ENCODE data around the gene DNAJC16.
A peak's percentile ranks its signal among the peaks of the same experiment; 100 is the strongest.
"Not testable (repeated sequence)": the region's sequence is repeated elsewhere in the genome, so short reads cannot be mapped to it uniquely, and the experiment has no call there.

DNAJC16 gene

DNA sequence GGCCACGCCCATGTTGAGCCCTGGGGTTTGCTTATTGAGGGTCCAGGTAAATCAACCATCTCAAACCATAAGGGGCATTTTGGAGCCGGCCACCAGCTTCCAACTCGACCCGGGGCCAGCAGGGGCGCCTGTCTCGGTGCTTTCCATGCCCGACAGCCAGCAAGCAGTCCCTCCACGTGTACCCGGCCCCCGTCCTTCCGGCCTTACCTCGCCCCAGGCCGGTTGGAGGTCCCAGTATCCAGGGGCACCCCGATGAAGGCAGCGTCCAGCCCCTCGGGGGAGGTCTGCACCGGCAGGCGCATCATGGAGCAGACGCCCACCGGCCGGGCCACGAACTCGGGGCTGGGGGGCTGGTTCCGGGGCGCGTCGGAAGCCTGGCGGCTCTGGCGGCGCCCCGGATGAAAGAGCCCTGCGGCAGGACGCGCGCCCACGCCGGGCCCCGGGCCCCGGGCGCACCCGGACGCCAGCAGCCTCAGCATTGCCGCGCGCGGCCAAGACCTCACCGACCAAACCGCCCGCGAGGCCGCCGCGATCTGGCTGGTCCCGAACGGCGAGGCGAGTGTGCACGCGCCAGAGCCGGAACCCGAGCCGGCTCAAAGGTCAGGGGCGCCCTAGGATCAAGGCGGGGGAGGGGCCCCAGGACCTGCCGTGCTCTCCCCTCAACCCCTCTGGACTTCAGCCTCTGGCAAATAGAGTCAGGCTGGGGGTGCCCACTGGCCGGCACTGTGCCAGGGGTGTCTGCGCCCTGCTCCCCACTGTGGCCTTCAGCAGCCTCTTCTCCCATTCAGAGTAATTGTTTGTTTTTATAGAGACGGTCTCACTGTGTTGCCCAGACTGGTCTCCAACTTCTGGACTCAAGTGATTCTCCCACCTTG lies 58.1 kb downstream of the DNAJC16 start, which contains the start of gene AGMAT:
Gene AGMAT (minus strand): TSS at position 563 of the 875 bp plus-strand sequence. CDS start 84 bp downstream, at position 479.
- DNase-seq, result peak in 1 of 2 donors; percentile 20

DNA sequence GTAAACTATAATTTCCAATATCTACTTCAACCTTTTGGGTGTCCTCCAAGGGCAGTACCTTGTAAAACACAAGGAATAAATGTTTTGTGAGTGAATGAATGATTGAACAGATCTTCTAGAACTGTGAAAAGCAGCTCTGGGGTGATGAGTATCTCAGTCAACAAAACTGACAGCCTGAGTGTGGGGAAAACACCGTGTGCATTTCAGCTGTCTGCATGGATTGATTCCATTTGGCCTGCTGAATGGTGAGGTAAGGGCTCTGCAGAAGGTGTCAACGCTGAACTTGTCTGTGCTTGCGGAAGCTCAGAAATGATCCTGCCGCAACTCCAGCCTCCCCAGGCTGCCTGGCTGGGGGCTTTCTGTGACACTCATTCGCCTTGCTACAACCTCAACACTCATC lies 65.6 kb downstream of the DNAJC16 start:
- no peak for DNase-seq

DNA sequence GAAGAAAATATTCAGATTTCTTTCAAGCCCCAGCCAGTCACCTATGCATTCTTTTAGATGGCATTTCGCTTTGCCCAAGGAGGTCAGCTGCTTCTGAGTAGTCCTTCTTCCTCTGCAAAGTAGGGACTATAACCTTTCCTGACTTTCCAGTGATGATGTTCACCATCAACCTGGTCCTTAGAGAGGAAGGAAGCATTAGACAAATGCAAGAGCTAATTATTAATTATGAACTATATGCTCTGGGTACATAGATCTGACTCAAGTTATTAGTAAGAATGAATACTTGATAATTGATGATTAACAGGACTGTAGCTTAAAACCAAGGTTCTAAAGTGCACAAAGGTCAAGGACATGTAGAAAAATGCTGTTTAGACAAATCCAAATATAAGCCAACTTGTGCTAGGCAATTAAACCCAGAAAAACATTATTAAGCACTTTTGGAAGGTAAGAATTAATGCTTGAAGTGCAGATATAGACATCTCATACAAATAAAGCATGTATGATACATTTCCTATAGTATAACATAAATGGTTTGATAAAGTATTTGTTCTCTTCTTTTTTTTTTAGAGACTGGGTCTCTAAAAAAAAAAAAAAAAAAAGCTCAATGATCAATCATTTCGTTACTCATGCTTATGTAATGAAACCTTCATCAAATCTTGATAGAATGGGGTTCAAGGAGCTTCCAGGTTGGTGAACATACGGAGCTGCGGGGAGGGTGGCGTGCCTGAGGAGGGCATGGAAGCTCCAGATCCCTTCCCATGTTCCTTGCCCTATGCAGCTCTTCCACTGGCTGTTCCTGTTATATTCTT lies 69.4 kb downstream of the DNAJC16 start:
- no peak for DNase-seq

DNA sequence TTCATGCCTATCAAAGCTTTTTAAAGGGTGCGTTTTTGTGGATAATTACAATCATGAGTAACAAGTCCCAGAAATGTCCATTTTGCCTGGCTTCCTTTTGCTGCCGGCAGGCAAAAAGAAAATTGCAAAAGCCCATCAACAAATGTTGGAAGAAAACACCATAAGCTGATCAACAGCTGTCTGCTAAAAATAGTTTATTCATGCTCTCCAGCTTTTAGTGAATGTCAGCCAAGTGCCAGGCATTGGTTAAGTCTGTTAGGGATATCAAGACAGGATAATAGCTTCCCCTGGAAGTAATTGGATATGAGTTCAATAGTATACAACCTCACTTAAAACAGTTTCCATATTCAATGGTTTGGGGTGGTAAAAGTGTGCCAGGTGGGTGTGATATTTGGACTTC lies 71.8 kb downstream of the DNAJC16 start:
- DNase-seq, result no peak

DNA sequence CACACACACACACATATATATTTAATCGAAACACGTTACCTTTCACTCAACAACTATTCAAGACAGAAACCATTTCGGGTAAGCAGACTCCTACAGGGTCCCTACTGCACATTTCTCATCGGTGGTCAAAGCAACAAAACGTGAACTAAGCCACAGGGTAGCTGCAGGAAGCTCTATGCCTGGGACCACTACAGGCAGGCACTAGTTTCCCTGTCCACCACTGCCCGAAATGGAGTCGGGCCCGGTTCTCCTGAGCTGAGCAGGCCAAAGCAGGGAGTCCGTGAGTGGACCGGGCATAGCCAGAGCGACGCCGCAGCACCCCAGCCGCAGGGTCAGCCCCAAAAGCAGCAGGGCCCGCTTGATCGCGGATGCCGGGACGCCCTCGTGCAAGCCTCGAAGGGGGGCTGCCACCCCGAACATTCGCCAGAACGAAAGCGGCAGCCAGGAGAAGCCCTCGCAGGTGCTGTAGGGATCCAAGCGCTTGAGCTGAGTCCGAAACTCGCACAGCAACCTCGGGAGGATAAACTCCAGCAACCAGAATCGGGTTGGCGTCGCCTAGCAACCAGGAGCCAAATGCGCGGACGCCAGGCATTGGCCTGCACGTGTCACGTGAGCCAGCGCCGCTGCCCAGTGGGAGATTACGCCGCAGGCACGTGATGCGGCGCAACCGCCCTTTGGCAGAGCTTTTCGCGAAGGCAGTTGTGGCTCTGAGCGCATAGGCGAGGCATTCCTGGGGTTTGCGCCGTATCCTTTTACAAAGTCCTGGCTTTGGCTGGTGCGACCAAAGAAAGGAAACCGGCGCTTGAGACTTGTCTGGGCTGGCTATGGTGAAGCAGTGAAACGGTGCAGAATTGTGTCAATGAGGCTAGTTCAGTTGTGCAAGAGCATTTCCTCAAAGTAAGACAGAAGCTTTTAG lies 76.7 kb downstream of the DNAJC16 start:
- peak; percentile 95 to 98 for DNase-seq

DNA sequence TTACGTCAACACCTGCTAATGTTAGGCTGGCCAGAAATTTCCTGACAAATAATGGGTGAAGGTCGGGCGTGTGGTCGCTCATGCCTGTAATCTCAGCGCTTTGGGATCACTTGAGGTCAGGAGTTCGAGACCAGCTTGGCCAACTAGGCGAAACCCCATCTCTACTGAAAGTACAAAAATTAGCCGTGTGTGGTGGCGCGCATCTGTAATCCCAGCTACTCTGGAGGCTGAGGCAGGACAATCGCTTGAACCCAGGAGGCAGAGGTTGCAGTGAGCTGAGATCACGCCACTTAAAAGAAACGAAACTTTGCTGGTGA lies 77.3 kb downstream of the DNAJC16 start:
- not testable (repeated sequence) for DNase-seq

DNA sequence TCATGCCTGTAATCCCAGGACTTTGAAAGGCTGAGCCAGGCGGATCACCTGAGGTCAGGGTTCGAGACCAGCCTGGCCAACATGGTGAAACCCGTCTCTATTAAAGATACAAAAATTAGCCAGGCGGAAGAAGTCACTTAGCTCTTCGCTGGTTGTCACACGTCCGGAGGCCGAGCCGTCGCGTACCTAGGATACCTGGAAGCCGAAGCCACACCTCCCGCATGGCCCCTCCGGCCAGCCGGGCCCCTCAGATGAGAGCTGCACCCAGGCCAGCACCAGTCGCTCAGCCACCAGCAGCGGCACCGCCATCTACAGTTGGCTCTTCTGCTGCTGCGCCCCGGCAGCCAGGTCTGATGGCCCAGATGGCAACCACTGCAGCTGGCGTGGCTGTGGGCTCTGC lies 77.8 kb downstream of the DNAJC16 start:
- DNase-seq, result not testable (repeated sequence)

DNA sequence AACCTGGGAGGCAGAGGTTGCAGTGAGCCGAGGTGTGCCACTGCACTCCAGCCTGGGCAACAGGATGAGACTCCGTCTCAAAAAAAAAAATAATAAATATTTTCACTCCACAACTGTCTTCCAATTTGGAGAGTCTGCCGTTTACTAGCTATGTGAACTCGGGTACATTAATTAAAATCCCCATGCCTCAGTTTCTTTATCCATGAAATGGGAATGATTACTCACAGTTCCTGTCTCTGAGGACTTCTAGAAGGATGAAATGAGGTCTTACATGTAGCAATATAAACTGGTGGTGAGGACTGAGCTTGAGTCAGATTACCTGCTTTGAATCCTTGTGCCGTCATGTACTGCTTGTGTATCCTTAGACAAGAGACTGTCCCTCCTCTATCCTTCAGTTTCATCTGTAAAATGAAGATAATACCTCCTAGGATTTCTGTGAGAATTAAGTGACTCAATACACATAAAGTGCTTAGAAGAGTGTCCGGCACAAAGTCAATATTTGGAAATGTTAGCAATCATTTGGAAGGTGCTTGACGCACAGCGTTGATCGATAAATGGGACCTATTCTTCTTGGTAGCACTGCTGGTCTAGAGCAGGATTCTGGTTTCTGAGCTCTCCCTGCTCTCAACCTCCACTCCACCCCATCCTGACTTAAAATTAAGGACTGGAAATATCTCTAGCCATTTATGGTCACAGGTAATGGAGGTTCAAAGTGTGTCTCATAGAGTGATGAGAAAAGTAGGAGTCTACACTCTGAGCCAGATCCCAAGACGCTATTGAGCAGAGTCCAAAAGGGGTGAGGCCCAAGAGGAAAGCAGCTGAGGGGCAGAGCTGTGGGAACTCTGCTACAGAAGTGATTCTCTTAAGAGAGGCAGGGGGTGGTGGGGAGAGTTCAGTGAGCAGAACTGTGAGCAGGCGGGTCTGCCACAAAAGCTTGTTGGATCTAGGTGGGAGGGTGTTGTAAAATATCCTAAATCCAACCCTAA lies 79.0 kb downstream of the DNAJC16 start:
- DNase-seq, result no peak

DNA sequence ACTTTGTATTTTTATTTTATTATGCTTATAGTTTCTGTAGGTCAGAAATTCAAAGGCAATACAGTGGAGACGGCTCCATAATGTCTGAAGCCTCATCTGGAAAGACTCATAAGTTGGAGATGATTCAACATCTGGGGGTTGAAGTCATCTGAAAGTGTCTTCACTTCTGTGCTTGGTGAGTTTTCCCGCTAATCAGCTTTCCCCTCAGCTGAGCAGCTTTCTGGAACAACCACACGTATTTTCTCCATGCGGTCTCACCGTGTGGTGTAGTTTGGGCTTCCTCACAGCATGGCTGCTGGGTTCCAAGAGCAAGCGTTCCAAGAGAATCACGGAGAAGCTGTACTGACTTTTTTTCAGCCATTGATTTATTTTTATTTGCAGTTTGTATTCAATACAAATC lies 83.0 kb downstream of the DNAJC16 start:
- DNase-seq, result no peak

DNA sequence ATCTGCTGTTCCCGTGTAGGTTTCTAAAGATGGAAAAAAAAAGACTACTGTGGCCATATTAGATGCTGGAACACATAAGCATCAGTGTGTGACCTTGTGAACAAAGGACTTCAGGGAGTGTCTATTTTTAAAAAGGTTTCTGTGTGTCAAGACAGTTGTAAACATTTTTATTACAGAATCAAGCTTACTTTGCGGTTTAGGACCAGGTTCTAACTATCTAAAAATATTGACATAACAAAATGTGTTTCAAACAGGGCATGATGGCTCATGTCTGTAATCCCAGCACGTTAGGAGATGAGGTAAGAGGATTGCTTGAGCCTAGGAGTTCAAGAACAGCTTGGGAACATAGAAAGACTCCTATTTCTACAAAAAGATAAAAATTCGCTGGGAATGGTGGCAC lies 83.5 kb downstream of the DNAJC16 start:
- DNase-seq, result no peak

DNA sequence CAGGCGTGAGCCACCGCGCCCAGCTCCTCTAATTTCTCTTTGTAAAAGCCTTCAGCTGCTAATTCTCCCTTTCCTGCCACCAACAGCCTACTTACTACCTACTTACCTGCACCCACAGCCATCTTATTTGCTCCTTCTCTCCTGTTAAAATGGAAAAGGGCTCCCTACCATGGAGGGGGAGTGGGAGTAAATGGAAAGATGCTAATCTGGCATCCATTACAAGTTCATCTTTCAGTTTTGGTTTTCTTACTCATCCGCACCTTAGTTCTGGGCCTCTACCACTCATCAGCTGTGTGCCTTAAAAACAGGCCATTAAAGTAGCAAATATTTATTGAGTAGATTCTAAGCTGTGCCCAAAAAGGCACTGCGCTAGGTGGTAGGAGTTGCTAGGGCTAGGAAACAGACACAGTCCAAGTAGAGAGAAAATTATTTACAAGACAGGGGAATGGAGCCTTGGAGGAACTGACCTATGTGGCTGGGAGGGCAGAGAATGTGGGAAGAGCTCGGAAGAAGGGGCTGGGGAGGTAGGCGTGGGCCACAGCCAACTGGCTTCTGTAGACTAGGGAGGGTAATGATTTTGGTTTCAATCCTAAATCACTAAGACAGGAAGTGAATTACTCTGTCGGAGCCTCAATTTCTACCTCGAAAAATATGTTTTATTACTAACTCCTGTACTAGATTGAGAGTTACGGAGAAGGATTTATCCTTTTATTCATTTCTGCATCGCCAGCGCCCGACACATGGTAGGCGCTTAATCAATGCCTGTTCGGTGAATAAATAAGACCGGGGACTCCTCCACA lies 89.9 kb downstream of the DNAJC16 start:
- peak in 1 of 2 donors; percentile 64 for DNase-seq

DNA sequence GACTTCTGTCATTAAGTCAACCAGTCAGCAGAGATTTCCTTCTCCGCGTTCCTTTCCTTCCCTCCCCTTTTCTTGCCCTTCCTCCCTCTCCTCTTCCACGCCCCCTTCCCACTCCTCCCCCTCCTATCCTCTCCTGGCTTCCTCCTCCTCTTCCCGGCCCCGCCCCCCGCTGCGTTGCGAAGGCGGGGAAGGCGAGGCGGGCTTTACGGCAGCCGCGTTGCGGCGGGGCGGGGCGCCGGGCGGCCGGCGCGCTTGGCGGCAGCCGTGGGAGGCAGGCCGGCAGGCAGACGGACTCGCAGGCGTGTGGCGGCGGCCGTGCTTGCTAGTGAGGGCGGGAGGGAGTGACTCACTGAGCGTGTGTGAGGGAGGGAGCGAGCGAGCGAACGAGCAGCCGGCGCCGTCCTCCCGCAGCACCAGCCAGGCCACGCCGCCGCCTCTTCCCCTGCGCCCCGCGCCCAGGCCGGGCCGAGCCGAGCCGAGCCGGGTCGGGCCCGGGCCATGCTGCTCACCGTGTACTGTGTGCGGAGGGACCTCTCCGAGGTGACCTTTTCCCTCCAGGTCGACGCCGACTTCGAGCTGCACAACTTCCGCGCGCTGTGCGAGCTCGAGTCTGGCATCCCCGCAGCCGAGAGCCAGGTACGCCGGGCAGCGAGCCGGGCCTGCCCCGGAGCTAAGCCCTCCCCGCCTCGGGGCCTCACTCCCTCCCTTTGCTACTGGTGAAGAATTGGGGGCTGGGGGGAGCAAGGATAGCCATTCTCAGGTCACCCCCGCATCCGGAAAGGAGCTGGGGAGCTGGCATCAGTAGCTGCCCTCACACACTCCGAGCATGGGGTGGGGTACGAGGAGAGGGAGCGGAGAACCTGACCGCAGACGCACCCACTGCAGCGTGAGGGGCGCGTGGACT lies 90.8 kb downstream of the DNAJC16 start, which contains the start of gene DDI2:
Gene DDI2 (plus strand): TSS at position 286 of the 904 bp plus-strand sequence. CDS start 213 bp downstream, at position 499.
- DNase-seq, result peak; percentile 98

DNA sequence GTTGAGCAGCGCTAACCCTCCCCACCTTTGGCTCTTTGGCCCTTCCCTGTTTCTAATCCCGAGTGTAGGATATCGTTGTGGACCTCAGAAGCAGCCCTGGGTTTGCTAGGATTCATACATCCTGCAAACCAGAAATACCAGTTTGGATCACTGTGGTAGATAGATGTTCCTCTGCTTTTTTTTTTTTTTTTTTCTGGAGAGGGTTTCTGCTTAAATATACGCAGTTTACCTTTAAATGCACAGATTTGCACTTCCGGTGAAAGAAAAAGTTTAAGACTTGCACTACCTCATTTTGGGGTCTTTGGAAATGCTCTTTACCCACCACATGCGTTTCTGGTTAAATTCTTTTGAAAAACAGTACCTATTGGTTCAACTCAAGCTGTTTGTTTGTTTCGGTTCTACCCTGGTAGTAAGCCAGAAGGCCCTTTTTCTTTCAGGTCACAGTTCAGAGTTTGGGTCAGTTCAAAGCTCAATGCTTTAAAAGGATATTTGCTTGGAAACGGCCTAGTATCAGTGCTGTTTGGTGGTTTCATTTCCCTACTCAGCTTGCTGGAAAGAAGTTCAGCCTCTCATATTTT lies 91.5 kb downstream of the DNAJC16 start:
- peak; percentile 16 to 33 for DNase-seq

DNA sequence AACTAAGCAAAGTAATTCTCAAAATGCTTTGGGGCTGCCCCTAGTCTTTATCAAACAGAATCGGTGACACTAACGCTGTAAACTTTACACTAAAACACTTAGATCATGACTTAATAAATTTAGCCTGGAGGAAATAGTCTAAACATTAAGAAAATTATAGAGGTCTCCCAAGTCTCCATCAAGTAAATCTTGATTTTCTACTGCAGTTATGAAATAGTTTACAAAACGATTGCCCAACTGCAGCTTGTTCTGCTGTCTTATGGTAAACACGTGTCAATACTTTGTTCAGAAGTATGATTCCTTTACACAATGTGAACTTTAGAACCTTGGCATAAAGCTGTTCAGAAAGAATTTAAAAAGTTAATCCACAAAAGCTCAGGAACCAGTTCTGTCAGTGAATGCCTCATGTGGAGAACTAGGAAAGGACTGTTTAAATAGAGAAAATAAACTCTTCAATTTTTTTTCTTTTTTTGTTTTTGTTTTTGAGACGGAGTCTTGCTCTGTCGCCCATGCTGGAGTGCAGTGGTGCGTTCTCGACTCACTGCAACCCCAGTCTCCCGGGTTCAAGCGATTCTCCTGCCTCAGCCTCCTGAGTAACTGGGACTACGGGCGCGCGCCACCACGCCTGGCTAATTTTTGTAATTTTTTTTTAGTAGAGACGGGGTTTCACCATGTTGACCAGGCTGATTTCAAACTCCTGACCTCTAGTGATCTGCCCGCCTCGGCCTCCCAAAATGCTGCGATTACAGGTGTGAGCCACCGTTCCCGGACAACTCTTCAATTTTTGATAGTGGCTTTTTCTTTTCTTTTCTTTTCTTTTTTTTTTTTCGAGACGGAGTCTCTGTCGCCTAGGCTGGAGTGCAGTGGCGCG lies 92.2 kb downstream of the DNAJC16 start:
- DNase-seq, result peak; percentile 76 to 85

DNA sequence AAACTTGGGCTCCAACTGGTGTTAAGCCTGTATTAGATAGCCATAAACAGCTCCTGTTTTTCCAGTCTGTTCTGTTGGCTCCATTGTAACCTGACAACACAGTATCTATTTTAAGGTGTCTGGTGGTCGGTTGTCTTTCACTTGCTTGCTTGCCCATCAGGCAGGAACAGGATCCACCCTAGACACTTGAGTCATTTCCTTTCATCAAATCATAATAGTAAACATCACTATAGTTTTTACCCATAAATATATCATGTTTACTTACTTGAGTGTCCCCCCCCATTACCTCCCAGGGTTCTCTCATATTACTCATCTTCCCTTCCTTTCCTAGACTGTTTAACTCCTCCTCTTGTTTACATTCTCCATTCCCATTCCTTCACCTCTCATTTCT lies 93.5 kb downstream of the DNAJC16 start:
- no peak for DNase-seq

DNA sequence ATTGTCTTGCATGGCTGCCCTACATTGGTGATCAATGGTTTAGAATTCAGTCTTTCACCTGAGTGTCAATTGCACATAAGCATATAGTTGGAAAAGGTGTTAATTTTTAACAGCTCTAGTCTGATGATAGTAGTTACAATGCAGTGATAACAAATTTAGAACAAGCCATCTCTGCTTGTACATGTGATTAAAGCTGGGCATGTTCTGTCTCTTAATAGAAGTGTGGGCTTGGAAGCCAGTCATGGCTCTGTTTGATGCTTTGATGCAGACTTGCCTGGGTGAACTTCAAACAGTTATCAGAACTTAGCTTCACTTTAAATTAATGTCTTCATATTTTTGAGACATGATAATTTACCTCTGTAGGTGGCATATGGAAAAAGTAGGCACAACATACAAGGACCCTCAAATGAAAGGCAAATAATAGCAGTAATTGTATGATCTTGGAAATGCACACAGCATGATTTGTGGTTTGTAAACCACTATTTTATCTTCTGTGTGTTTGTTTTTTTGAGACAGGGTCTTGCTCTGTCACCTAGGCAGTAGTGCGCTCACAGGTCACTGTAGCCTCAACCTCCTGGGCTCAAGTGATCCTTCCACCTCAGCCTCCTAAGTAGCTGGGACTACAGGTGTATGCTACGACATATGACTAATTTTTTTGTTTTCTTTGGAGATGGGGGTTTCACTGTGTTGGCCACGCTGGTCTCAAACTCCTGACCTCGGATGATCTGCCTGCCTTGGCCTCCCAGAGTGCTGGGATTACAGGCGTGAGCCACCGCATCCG lies 94.4 kb downstream of the DNAJC16 start:
- DNase-seq, result no peak

DNA sequence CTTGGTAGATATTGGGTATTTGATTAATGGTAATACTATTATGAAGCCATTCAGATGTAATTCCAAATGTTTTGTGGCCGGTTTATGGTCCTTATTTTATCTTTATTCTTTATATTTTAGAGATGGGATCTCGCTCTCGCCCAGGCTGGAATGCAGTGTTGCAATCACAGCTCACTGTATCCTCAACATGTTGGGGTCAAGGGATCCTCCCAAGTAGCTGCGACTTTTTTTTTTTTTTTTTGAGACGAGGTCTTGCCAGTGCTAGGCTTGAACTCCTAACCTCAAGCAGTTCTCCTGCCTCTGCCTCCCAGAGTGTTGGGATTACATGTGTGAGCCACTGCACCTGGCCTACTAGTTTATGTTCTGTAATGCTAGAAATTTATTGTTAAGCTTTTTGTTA lies 95.3 kb downstream of the DNAJC16 start:
- no peak for DNase-seq
